ENCODE data around the gene ATRNL1. TPM values are rescaled to one million over a fixed set of nuclear protein-coding genes. Genes with fewer than 3 reads are reported as not detected.

The ATRNL1 gene
- total RNA-seq, 4 donors from 2014 or later: 0.93 to 19.0 (median 8.7) TPM

- Histone ChIP-seq H3K36me3 (no peaks in the 10 kb centered on the region), H3K4me3 (no peak overlapping the region), H3K27ac (no peak overlapping the region), H3K4me1 (no peaks in the 10 kb centered on the region), H3K9me3 (no peaks in the 10 kb centered on the region), H3K27me3 (no peaks in the 10 kb centered on the region)
- 38 to 60% methylated on average over 3 of the region's 3 CpGs for WGBS, 2 donors (ENCODE audit: low coverage in 1 of 2)
- ATAC-seq: no peak
- TF ChIP-seq CTCF (IDR thresholded peaks at IDR 0.05) (no peak), POLR2A (IDR thresholded peaks at IDR 0.05) (no peak), EP300 (IDR thresholded peaks at IDR 0.05) (no peak), POLR2AphosphoS5 (IDR thresholded peaks at IDR 0.05) (no peak)
Measured at GRCh38 chr10:115659616-115660015, 566.5 kb downstream of the ATRNL1 start.

GRCh38 chr10:115660391-115660790, 567.2 kb downstream of the ATRNL1 start:
- H3K9me3 ChIP-seq: no peaks in the 10 kb centered on the region
- H3K4me1 ChIP-seq: no peaks in the 10 kb centered on the region
- H3K27ac ChIP-seq: no peak overlapping the region
- no peak for ATAC-seq
- no peak overlapping the region for H3K4me3 ChIP-seq
- TF ChIP-seq POLR2AphosphoS5 (IDR thresholded peaks at IDR 0.05) (no peak), EP300 (IDR thresholded peaks at IDR 0.05) (no peak), CTCF (IDR thresholded peaks at IDR 0.05) (no peak), POLR2A (IDR thresholded peaks at IDR 0.05) (no peak)
- H3K27me3 ChIP-seq: no peaks in the 10 kb centered on the region
- no peaks in the 10 kb centered on the region for H3K36me3 ChIP-seq
- 100% methylated on average over 1 of the region's 1 CpG; no CpG with 5 or more reads in 1 of the 2 donors for WGBS, 2 donors (ENCODE audit: low coverage in 1 of 2)

- H3K27ac ChIP-seq: no peak overlapping the region
- no peak overlapping the region for H3K4me3 ChIP-seq
- H3K9me3 ChIP-seq: no peaks in the 10 kb centered on the region
- H3K4me1 ChIP-seq: no peaks in the 10 kb centered on the region
- no peaks in the 10 kb centered on the region for H3K36me3 ChIP-seq
- H3K27me3 ChIP-seq: no peaks in the 10 kb centered on the region
- no peak for ATAC-seq
- TF ChIP-seq POLR2A (IDR thresholded peaks at IDR 0.05) (no peak), EP300 (IDR thresholded peaks at IDR 0.05) (no peak), CTCF (IDR thresholded peaks at IDR 0.05) (no peak), POLR2AphosphoS5 (IDR thresholded peaks at IDR 0.05) (no peak)
Measured at GRCh38 chr10:115662422-115662821, 569.3 kb downstream of the ATRNL1 start.

- H3K36me3 ChIP-seq: no peaks in the 10 kb centered on the region
- 86% methylated on average over 2 of the region's 2 CpGs; no CpG with 5 or more reads in 1 of the 2 donors for WGBS, 2 donors (ENCODE audit: low coverage in 1 of 2)
- TF ChIP-seq POLR2A (IDR thresholded peaks at IDR 0.05) (no peak), POLR2AphosphoS5 (IDR thresholded peaks at IDR 0.05) (no peak), EP300 (IDR thresholded peaks at IDR 0.05) (no peak), CTCF (IDR thresholded peaks at IDR 0.05) (no peak)
- no peak overlapping the region for H3K27ac ChIP-seq
- no peaks in the 10 kb centered on the region for H3K4me1 ChIP-seq
- ATAC-seq: no peak
- no peaks in the 10 kb centered on the region for H3K9me3 ChIP-seq
- H3K27me3 ChIP-seq: no peaks in the 10 kb centered on the region
- H3K4me3 ChIP-seq: no peak overlapping the region
Measured at GRCh38 chr10:115665549-115665948, 572.4 kb downstream of the ATRNL1 start.

GRCh38 chr10:115674496-115674895, 581.3 kb downstream of the ATRNL1 start:
- 63 to 67% methylated on average over 1 of the region's 1 CpG for WGBS, 2 donors (ENCODE audit: low coverage in 1 of 2)
- no peak for TF ChIP-seq EP300 (IDR thresholded peaks at IDR 0.05)
- no peak for TF ChIP-seq POLR2AphosphoS5 (IDR thresholded peaks at IDR 0.05)
- no peak for TF ChIP-seq CTCF (IDR thresholded peaks at IDR 0.05)
- TF ChIP-seq POLR2A (IDR thresholded peaks at IDR 0.05): no peak
- no peak overlapping the region for H3K27ac ChIP-seq
- H3K4me1 ChIP-seq: no peaks in the 10 kb centered on the region
- H3K36me3 ChIP-seq: no peaks in the 10 kb centered on the region
- H3K4me3 ChIP-seq: no peak overlapping the region
- no peaks in the 10 kb centered on the region for H3K27me3 ChIP-seq
- no peak for ATAC-seq
- no peaks in the 10 kb centered on the region for H3K9me3 ChIP-seq
